Suprapubic skin (tissue), 4 donors: ENCODE data around the gene IQGAP3. TPM values are rescaled to one million over a fixed set of nuclear protein-coding genes. Genes with fewer than 3 reads are reported as not detected.
A peak's percentile ranks its signal among the peaks of the same experiment; 100 is the strongest.

ENCODE experiments used
- DNase-seq, 2 donors: peaks; one replicate each; pipeline ENCODE4 v3.0.0-alpha.2; 2019; ENCODE audit warnings: low spot score in 2 of 2
- H3K27ac ChIP-seq: fragments of 200-600 bp; sonication (generic); one replicate; pipeline ENCODE4 v1.5.1; 2019
- H3K27me3 ChIP-seq: fragments of 200-600 bp; sonication (generic); one replicate; pipeline ENCODE4 v1.5.1; 2019
- H3K36me3 ChIP-seq: fragments of 200-600 bp; sonication (generic); one replicate; pipeline ENCODE4 v1.5.1; 2019
- H3K4me1 ChIP-seq: fragments of 200-600 bp; sonication (generic); one replicate; pipeline ENCODE4 v1.5.1; 2019
- H3K4me3 ChIP-seq: fragments of 200-600 bp; sonication (generic); one replicate; pipeline ENCODE4 v1.5.1; 2019; ENCODE audit warnings: mild to moderate bottlenecking
- H3K9me3 ChIP-seq: fragments of 200-600 bp; sonication (generic); one replicate; pipeline ENCODE4 v1.5.1; 2019
- EP300 ChIP-seq: sonication (generic); formaldehyde crosslinking; IDR thresholded peaks from one replicate; pipeline ENCODE4 v1.6.1; 2017; ENCODE audit warnings: antibody characterized with exemption
- POLR2A ChIP-seq, 2 donors: fragments of 450-650 bp; IDR thresholded peaks; one replicate each; pipeline ENCODE4 v1.6.1; 2017; ENCODE audit warnings: antibody characterized with exemption in 2 of 2, mild to moderate bottlenecking in 2 of 2, moderate library complexity in 2 of 2
- POLR2AphosphoS5 ChIP-seq, 3 donors: sonication (generic); formaldehyde crosslinking; IDR thresholded peaks; one replicate each; pipeline ENCODE4 v1.6.1; 2017; ENCODE audit warnings: antibody characterized with exemption in 3 of 3
- WGBS: methylation state at CpG from one replicate; pipeline ENCODE4 v1.1.5; 2018; 5-methylcytosine and 5-hydroxymethylcytosine counted together
- total RNA-seq, 4 donors: library from RNA; depleted of rRNA; stranded (reverse); fragments of >200 nt; gene quantifications; one replicate each; pipeline ENCODE4 v1.1.0, GENCODE V29; 2016
- TF ChIP-seq, protein P1 (sequence below), 2 donors: fragments of 200-600 bp in 1 of 2; fragments of 450-650 bp in 1 of 2; sonication (generic) in 1 of 2; IDR thresholded peaks; one replicate each; pipeline ENCODE4 v1.5.1; 2016 to 2019; ENCODE audit warnings: antibody characterized with exemption in 2 of 2, mild to moderate bottlenecking in 1 of 2, moderate library complexity in 1 of 2

The IQGAP3 gene
- total RNA-seq, 4 donors from 2014 or later = 2.2 to 5.7 (median 4.5) TPM

DNA sequence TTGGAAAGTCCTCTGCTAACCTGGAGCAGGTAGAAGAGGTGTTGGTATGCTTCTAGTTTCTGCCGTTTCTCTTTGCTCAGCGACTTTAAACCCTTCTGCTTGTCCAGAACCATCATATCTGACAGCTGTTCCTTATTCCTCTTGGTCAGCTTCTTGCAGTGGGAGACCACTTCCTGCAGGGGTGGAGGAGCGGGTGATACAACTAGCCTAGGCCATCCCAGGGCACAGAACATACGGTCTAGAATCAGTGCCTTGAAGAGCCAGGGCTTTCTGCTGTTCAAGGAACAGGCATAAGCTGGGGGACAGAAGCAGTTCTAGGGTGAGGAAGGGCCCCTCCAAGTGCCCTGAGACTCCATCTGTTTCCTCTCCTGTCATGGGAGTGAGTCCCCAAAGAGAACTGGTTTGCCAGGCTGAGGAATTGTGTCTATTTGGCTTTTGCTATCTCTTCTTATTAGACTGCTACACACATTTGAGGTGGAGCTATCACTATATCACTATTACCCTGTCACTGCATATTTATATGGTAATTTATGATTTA lies 32.5 kb downstream of the IQGAP3 start:
- Histone ChIP-seq H3K9me3 (no peaks in the 10 kb centered on the region), H3K27me3 (no peaks in the 10 kb centered on the region), H3K27ac (no peak overlapping the region), H3K4me3 (no peak overlapping the region), H3K4me1 (no peaks in the 10 kb centered on the region), H3K36me3 (no peaks in the 10 kb centered on the region)
- 87% methylated on average over 4 of the region's 4 CpGs for WGBS
- TF ChIP-seq POLR2AphosphoS5 (IDR thresholded peaks at IDR 0.05) (no peak), EP300 (no peak)
- peak in 1 of 2 donors; percentile 42 for DNase-seq

DNA sequence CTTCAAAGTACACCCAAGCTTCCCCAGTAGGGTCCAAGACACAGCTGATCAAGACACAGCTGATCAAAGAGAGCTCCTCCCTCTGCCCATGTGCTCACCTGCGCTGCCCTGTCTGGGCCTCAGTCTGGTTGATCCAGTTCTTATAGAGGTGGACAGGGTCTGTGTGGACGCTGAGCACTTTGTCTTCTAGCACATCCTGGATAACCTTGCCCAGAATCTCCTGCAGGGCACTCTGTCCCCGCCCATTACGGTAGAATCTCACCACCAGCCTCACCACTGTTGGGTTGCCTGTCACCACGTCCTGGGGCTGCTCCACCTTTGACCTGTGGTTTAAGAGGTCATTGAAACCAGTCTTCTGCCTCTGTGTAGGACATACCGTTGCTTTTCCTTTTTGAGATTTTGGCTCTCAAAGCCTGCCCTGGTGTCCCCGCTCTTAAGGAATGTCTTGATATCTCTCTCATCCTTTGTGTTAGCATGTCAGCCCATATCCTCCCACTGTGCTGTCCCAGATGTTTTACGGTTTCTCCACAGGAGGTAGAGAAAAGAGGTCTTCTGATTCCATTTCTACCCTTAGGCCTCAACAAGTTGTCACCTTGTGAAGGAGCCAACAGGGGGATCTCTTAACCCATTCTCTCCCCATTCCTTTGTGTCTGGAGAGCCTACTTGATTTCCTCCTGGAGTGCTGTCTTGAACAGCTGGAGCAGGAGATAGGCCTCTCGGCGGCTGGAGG lies 33.5 kb downstream of the IQGAP3 start:
- Histone ChIP-seq H3K4me1 (no peaks in the 10 kb centered on the region), H3K4me3 (no peak overlapping the region), H3K36me3 (no peaks in the 10 kb centered on the region), H3K27ac (no peak overlapping the region), H3K9me3 (no peaks in the 10 kb centered on the region), H3K27me3 (no peaks in the 10 kb centered on the region)
- DNase-seq = no peak
- TF ChIP-seq, protein P1, sequence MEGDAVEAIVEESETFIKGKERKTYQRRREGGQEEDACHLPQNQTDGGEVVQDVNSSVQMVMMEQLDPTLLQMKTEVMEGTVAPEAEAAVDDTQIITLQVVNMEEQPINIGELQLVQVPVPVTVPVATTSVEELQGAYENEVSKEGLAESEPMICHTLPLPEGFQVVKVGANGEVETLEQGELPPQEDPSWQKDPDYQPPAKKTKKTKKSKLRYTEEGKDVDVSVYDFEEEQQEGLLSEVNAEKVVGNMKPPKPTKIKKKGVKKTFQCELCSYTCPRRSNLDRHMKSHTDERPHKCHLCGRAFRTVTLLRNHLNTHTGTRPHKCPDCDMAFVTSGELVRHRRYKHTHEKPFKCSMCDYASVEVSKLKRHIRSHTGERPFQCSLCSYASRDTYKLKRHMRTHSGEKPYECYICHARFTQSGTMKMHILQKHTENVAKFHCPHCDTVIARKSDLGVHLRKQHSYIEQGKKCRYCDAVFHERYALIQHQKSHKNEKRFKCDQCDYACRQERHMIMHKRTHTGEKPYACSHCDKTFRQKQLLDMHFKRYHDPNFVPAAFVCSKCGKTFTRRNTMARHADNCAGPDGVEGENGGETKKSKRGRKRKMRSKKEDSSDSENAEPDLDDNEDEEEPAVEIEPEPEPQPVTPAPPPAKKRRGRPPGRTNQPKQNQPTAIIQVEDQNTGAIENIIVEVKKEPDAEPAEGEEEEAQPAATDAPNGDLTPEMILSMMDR (IDR thresholded peaks at IDR 0.05) = no peak
- TF ChIP-seq POLR2AphosphoS5 (IDR thresholded peaks at IDR 0.05) (no peak), EP300 (no peak), POLR2A (IDR thresholded peaks at IDR 0.05) (no peak)
- 88% methylated on average over 10 of the region's 10 CpGs for WGBS

DNA sequence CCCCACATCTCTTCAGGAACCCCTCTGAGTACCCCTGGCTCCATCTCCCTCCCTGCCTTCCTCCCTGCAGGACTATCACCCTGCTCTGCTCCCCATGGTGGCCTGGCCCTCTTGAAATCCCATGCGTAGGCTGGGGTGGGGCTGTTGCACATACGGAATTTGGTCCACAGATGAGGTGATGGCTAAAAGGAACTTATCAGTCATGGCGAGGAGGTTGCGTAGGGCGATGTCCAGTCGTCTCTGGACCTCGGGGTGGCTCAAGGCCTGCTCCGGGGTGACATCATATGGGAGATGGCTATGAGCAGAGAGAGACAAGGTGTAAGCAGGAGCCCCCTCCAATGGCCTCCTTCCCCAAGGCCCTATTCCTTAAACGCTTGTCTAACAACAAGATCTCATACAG lies 35.3 kb downstream of the IQGAP3 start:
- Histone ChIP-seq H3K27me3 (no peaks in the 10 kb centered on the region), H3K4me3 (no peak overlapping the region), H3K27ac (no peak overlapping the region), H3K36me3 (no peaks in the 10 kb centered on the region), H3K4me1 (no peaks in the 10 kb centered on the region), H3K9me3 (no peaks in the 10 kb centered on the region)
- no peak for TF ChIP-seq POLR2A (IDR thresholded peaks at IDR 0.05)
- no peak for TF ChIP-seq POLR2AphosphoS5 (IDR thresholded peaks at IDR 0.05)
- WGBS = 97% methylated on average over 9 of the region's 9 CpGs
- no peak for DNase-seq

DNA sequence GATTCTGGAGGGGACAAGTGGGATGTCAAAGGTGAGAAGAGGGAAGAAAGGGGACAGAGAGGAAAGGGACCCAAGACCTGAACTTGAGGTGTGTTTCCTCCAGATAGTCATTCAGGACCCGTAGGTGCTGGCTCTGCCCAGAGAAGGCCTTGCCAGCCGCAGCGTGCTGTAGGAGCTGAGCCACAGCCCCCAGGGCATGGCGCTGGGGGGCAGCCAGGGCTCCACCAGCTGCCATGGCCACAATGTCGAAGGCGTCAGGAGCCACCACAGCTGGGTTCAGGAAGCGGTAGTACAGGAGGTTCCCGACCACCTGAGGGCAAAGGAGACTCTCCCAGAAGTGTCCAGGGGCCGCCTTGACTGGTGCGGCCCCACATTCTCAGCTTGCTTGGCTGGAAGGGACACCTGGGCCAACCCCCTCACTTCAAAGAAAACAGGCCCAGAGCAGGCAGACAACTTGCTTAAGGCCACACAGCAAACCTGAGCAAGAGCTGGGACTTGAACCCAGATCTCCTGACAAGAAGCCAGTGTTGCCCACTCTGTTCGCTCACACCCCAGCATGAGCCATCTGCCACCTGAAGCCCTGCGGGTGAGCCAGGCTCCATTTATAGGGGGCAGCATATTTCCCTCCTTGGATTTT lies 37.8 kb downstream of the IQGAP3 start:
- H3K4me1 ChIP-seq = no peaks in the 10 kb centered on the region
- no peaks in the 10 kb centered on the region for H3K9me3 ChIP-seq
- no peak overlapping the region for H3K27ac ChIP-seq
- TF ChIP-seq POLR2AphosphoS5 (IDR thresholded peaks at IDR 0.05) = no peak
- TF ChIP-seq EP300 = no peak
- no peak for TF ChIP-seq POLR2A (IDR thresholded peaks at IDR 0.05)
- TF ChIP-seq, protein P1 (IDR thresholded peaks at IDR 0.05) = no peak
- WGBS = 89% methylated on average over 10 of the region's 12 CpGs
- H3K4me3 ChIP-seq = no peak overlapping the region
- DNase-seq = peak in 1 of 2 donors; percentile 57
- H3K27me3 ChIP-seq = no peaks in the 10 kb centered on the region
- H3K36me3 ChIP-seq = no peaks in the 10 kb centered on the region

DNA sequence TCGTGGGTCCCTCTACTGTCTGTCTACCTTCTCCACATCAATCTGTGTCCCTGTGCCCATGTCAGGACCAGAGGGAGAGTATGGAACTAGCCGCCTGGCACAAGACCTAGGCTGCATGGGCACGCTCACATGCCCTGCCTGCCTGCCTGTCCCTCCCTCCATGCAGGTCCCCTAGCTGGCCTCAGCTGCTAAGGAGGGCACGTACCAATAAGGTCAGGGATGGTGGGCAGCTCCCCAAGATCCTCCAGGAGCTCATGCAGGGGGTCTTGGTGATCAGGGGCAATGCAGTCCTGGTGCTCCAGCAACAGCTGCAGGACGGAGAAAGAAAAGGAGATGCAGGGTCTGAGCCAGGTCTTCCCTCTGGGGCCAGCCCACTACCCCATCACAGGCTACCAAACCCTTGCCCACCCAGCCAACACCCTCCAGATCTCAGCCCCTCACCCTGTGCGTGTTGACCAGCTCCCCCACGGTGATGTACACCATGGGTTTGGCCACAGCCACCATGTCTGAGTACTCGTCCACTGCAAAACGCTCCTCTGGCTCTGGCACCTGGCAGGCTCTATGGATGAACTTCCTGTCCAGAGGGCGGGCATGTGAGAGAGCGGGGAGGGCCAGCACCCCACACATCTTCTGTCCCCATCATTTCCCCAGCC lies 38.7 kb downstream of the IQGAP3 start:
- no peaks in the 10 kb centered on the region for H3K27me3 ChIP-seq
- no peak overlapping the region for H3K4me3 ChIP-seq
- no peaks in the 10 kb centered on the region for H3K36me3 ChIP-seq
- H3K27ac ChIP-seq = no peak overlapping the region
- TF ChIP-seq POLR2AphosphoS5 (IDR thresholded peaks at IDR 0.05) (no peak), EP300 (no peak), POLR2A (IDR thresholded peaks at IDR 0.05) (no peak)
- TF ChIP-seq, protein P1 (IDR thresholded peaks at IDR 0.05) = no peak
- 86% methylated on average over 11 of the region's 11 CpGs for WGBS
- peak in 1 of 2 donors; percentile 73 for DNase-seq
- H3K9me3 ChIP-seq = no peaks in the 10 kb centered on the region
- H3K4me1 ChIP-seq = no peaks in the 10 kb centered on the region

DNA sequence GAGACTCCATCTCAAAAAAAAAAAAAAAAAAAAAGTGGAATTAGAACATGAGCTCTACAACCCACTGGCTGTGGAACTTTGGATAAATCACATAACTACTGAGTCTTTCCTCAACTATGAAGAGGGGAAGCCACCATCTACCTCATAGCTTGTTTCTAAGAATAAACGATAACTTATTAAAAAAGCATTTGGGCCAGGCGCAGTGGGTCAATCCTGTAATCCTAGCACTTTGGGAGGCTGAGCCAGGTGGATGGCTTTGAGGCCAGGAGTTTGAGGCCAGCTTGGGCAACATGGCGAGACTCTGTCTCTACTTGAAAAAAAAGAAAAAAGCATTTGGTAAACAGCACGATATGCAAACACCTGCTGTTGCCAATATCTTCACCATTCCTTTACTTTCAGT lies 40.0 kb downstream of the IQGAP3 start:
- no peak overlapping the region for H3K27ac ChIP-seq
- H3K9me3 ChIP-seq = no peaks in the 10 kb centered on the region
- DNase-seq = no peak
- H3K4me1 ChIP-seq = peaks cover 3% of the 10 kb centered on the region
- no peaks in the 10 kb centered on the region for H3K36me3 ChIP-seq
- no peak for TF ChIP-seq POLR2A (IDR thresholded peaks at IDR 0.05)
- H3K4me3 ChIP-seq = no peak overlapping the region
- 96% methylated on average over 4 of the region's 4 CpGs for WGBS
- no peaks in the 10 kb centered on the region for H3K27me3 ChIP-seq
